Epithelial cell of esophagus (primary cell): ENCODE measurements around the gene FRAT1.

Source experiments
- DNase-seq: peaks from one replicate; pipeline ENCODE4 v3.0.0; 2010; ENCODE audit warnings: low read depth
- H3K4me3 ChIP-seq: 2 replicates; pipeline ENCODE4 v1.5.1; 2011; ENCODE audit warnings: mild to moderate bottlenecking, low read length, control low read depth
- CTCF ChIP-seq: IDR thresholded peaks from 2 replicates; pipeline ENCODE4 v1.5.1; 2011; ENCODE audit warnings: low read depth, mild to moderate bottlenecking, low read length, control low read depth, inconsistent platforms; ENCODE audit not compliant: insufficient read depth; ENCODE audit errors: missing control alignments

Gene FRAT1

DNA sequence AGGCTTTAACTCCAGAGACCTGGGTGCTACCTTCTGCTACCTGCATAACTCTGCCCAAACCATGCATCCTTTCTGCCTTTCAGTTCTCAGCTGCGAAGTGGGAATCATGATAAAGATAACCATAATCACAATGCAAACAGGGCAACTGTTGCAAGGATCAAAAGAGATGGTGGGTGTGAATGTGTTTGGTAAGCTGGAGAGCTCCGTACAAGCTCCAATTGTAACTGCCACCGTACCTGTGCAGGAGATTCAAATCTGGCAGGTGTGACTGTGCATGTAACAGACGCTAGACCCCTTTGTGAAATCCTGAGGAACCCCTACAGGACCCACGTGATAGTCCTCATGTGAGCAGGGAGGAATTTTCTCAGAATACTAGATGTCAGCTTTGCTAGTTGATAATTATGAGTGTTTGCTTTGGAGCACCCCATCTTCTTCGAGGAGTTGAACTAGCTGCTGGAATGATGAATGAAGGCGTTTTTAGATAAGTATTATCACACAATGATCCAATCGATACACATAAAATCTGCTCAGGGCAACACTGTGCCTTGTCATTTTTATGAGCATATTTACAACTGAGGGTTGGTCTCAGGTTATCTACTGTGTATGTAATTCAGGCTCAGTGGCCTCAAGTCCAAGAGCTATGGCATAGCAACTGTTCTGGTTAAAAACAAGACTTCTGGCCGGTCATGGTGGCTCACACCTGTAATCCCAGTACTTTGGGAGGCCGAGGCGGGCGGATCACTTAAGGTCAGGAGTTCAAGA is 30.9 kb downstream of the FRAT1 start:
- H3K4me3 ChIP-seq, result no peak overlapping the region
- no peak for DNase-seq
- TF ChIP-seq CTCF, result no peak

GRCh38 chr10:97353945-97354344 is 34.9 kb downstream of the FRAT1 start:
- H3K4me3 ChIP-seq, result no peak overlapping the region
- no peak for TF ChIP-seq CTCF
- DNase-seq, result no peak

GRCh38 chr10:97355571-97355975 is 36.5 kb downstream of the FRAT1 start:
- no peak overlapping the region for H3K4me3 ChIP-seq
- TF ChIP-seq CTCF, result peak; percentile 63
- DNase-seq, result peak; percentile 29

DNA sequence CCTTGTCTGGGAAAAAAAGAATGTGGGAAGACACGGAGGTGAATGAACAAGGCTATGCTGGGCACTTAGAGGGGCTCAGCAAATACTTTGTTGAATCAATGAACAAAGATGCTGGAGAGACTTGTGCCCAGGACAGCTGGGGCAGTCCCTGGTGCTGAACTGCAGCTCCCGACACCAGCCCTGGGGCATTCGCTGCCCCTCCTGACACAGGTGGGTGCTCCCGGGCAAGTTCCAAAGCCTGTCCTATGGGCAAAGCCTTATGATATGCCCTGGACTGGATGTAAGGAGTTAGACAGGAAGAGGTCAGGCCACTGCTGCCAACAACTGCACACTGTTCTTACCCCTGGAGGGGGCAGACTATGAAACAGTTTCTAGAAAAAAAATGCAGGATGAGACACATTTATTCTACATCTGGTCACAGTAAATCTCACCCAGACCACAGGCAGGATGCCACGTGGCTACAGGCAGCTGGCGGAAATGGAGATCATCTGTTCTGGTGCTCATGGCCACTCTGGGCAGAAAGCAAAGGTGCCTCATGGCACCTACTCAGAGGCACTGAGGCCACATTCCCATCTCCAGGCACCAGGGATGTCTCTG is 37.3 kb downstream of the FRAT1 start:
- H3K4me3 ChIP-seq, result no peak overlapping the region
- no peak for TF ChIP-seq CTCF
- no peak for DNase-seq

GRCh38 chr10:97356918-97357317 is 37.8 kb downstream of the FRAT1 start:
- DNase-seq, result no peak
- TF ChIP-seq CTCF, result no peak
- no peak overlapping the region for H3K4me3 ChIP-seq

GRCh38 chr10:97358349-97358748 is 39.3 kb downstream of the FRAT1 start:
- no peak for TF ChIP-seq CTCF
- DNase-seq, result no peak
- H3K4me3 ChIP-seq, result no peak overlapping the region

- DNase-seq, result no peak
- no peak overlapping the region for H3K4me3 ChIP-seq
- no peak for TF ChIP-seq CTCF
These were observed 39.7 kb downstream of the FRAT1 start for GRCh38 chr10:97358781-97359180.
